ENCODE measurements around the gene ZNF569.
"Not testable (repeated sequence)": the region's sequence is repeated elsewhere in the genome, so short reads cannot be mapped to it uniquely, and the experiment has no call there.

Gene ZNF569

GRCh38 chr19:37391399-37391798 lies 75.8 kb downstream of the ZNF569 start:
- not testable (repeated sequence) for DNase-seq

GRCh38 chr19:37389234-37389633 lies 78.0 kb downstream of the ZNF569 start:
- DNase-seq = no peak

- peak; percentile 96 for DNase-seq
These were observed 96.2 kb downstream of the ZNF569 start, which contains the start of gene ZNF527 for GRCh38 chr19:37370880-37371661. ZNF527 (plus strand) TSS chr19:37371099; CDS start chr19:37374199, 3,100 bp downstream.

- DNase-seq = not testable (repeated sequence)
These were observed 96.8 kb downstream of the ZNF569 start for GRCh38 chr19:37370386-37370879.

- DNase-seq = no peak
These were observed 104.5 kb downstream of the ZNF569 start for GRCh38 chr19:37362733-37363132.

GRCh38 chr19:37361994-37362393 lies 105.2 kb downstream of the ZNF569 start:
- no peak for DNase-seq

Measured in activated CD4-positive, alpha-beta T cell treated with anti-CD3 and anti-CD28 coated beads for 1 hour (primary cell).